Neuronal stem cell (in vitro differentiated cells): Measurements from ENCODE around the gene EHBP1L1.

Experiments used
- DNase-seq: peaks from one replicate; pipeline ENCODE4 v3.0.0-alpha.2; 2013; ENCODE audit warnings: low spot score
- H2AFZ ChIP-seq: one replicate; pipeline ENCODE4 v1.6.1; 2013; ENCODE audit warnings: mild to moderate bottlenecking, low read length, inconsistent platforms
- H2AK5ac ChIP-seq: 2 replicates; pipeline ENCODE4 v1.6.1; 2013; ENCODE audit warnings: low read depth, mild to moderate bottlenecking, inconsistent platforms, low read length, moderate library complexity, mixed read lengths
- H2BK120ac ChIP-seq: 2 replicates; pipeline ENCODE4 v1.6.1; 2013; ENCODE audit warnings: low read depth, mild to moderate bottlenecking, inconsistent platforms, low read length, moderate library complexity, mixed read lengths
- H2BK12ac ChIP-seq: one replicate; pipeline ENCODE4 v1.6.1; 2013; ENCODE audit warnings: low read length, inconsistent platforms
- H2BK15ac ChIP-seq: 2 replicates; pipeline ENCODE4 v1.6.1; 2013; ENCODE audit warnings: mild to moderate bottlenecking, low read length, inconsistent platforms, mixed read lengths
- H2BK5ac ChIP-seq: one replicate; pipeline ENCODE4 v1.6.1; 2013; ENCODE audit warnings: inconsistent platforms, mild to moderate bottlenecking, low read length, moderate library complexity
- H3K14ac ChIP-seq: one replicate; pipeline ENCODE4 v1.6.1; 2013; ENCODE audit warnings: low read length, inconsistent platforms
- H3K18ac ChIP-seq: 2 replicates; pipeline ENCODE4 v1.6.1; 2013; ENCODE audit warnings: low read length, inconsistent platforms
- H3K23ac ChIP-seq: 2 replicates; pipeline ENCODE4 v1.6.1; 2013; ENCODE audit warnings: low read depth, mild to moderate bottlenecking, mixed read lengths, low read length, inconsistent platforms; ENCODE audit not compliant: poor library complexity
- H3K27ac ChIP-seq: replicated peaks from 3 replicates; pipeline ENCODE4 v1.5.1; 2013; ENCODE audit warnings: low read length, inconsistent platforms
- H3K27me3 ChIP-seq, 3 experiments: 2 replicates each; pipeline ENCODE4 v1.6.1; 2013; ENCODE audit warnings: low read length in 3 of 3, mild to moderate bottlenecking in 2 of 3, inconsistent platforms in 1 of 3, low read depth in 1 of 3, mixed read lengths in 1 of 3, moderate library complexity in 1 of 3; ENCODE audit not compliant: control insufficient read depth in 3 of 3, insufficient read depth in 3 of 3
- H3K36me3 ChIP-seq, 2 donors: replicated peaks in 1 of 2; 2 replicates each; pipeline ENCODE4 v1.6.1; 2013; ENCODE audit warnings: low read length in 2 of 2; ENCODE audit not compliant: control insufficient read depth in 2 of 2, insufficient read depth in 2 of 2
- H3K4ac ChIP-seq: 2 replicates; pipeline ENCODE4 v1.6.1; 2013; ENCODE audit warnings: inconsistent platforms, mild to moderate bottlenecking, low read length, moderate library complexity
- H3K4me1 ChIP-seq, 2 donors: 1 replicate in 1 of 2; 2 replicates in 1 of 2; pipeline ENCODE4 v1.6.1; 2013; ENCODE audit warnings: low read length in 2 of 2, low read depth in 1 of 2; ENCODE audit not compliant: control insufficient read depth in 2 of 2, insufficient read depth in 1 of 2
- H3K4me2 ChIP-seq: one replicate; pipeline ENCODE4 v1.6.1; 2013; ENCODE audit warnings: mild to moderate bottlenecking, low read length, inconsistent platforms; ENCODE audit not compliant: insufficient read depth, poor library complexity, severe bottlenecking
- H3K4me3 ChIP-seq, 2 donors: 2 replicates each; pipeline ENCODE4 v1.5.1; 2013; ENCODE audit warnings: low read length in 2 of 2, mild to moderate bottlenecking in 2 of 2, inconsistent platforms in 1 of 2, moderate library complexity in 1 of 2
- H3K79me1 ChIP-seq: one replicate; pipeline ENCODE4 v1.6.1; 2013; ENCODE audit warnings: low read depth, mild to moderate bottlenecking, inconsistent platforms, low read length, moderate library complexity
- H3K9ac ChIP-seq: one replicate; pipeline ENCODE4 v1.6.1; 2013; ENCODE audit warnings: mild to moderate bottlenecking, low read depth, low read length, inconsistent platforms; ENCODE audit not compliant: poor library complexity
- H3K9me3 ChIP-seq, 2 donors: replicated peaks in 1 of 2; 2 replicates each; pipeline versions ENCODE3 to v1.6.1; 2013; ENCODE audit warnings: low read length in 2 of 2, mild to moderate bottlenecking in 2 of 2, inconsistent platforms in 1 of 2, low read depth in 1 of 2, mixed read lengths in 1 of 2, moderate library complexity in 1 of 2; ENCODE audit not compliant: control insufficient read depth in 2 of 2, insufficient read depth in 1 of 2
- H4K8ac ChIP-seq: one replicate; pipeline ENCODE4 v1.6.1; 2013; ENCODE audit warnings: low read depth, mild to moderate bottlenecking, inconsistent platforms, low read length, moderate library complexity
- H4K91ac ChIP-seq: one replicate; pipeline ENCODE4 v1.6.1; 2013; ENCODE audit warnings: low read length, low read depth, mild to moderate bottlenecking, inconsistent platforms; ENCODE audit not compliant: poor library complexity
- WGBS, 2 donors: extraction: QIAGEN DNeasy Blood & Tissue Kit; methylation state at CpG; one replicate each; pipeline ENCODE4 v1.1.7; 2013; ENCODE audit warnings: missing lambda C conversion rate in 2 of 2, mixed read lengths in 1 of 2; ENCODE audit not compliant: insufficient read length in 2 of 2, insufficient replicate concordance in 1 of 2; ENCODE audit errors: extremely low coverage in 2 of 2; 5-methylcytosine and 5-hydroxymethylcytosine counted together

EHBP1L1 gene

DNA sequence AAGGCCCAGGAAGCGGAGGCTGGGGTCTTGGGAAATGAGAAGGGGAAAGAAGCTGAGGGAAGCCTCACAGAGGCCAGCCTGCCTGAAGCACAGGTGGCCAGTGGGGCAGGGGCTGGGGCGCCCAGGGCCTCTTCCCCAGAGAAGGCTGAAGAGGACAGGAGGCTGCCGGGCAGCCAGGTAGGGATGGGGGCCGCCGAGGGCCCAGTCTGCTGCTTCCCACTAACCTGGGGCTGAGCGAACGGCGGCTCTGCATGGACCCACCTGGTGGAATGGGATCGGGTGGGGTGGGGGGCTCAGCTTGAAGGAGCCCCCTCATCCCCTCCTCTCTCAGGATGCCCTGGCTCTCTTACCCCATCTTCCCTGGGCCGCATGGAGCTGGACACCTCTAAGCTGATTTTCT is 7.7 kb downstream of the EHBP1L1 start:
- no peak overlapping the region for H4K8ac ChIP-seq
- H3K23ac ChIP-seq = no peak overlapping the region
- peak overlapping the region; percentile 2 for H2BK5ac ChIP-seq
- H3K79me1 ChIP-seq = no peaks in the 10 kb centered on the region
- H3K9me3 ChIP-seq = no peaks in the 10 kb centered on the region
- H3K18ac ChIP-seq = no peak overlapping the region
- no peak for DNase-seq
- H4K91ac ChIP-seq = no peak overlapping the region
- H3K27me3 ChIP-seq = peaks cover 0 to 27% (median 0%) of the 10 kb centered on the region in 3 experiments
- no peak overlapping the region for H3K27ac ChIP-seq
- H3K14ac ChIP-seq = no peak overlapping the region
- H2AK5ac ChIP-seq = peak overlapping the region; percentile 16
- no peak overlapping the region for H3K9ac ChIP-seq
- H3K4me1 ChIP-seq = peaks cover 21 to 38% of the 10 kb centered on the region in 2 donors
- H2BK12ac ChIP-seq = no peak overlapping the region
- H2BK120ac ChIP-seq = no peak overlapping the region
- H2BK15ac ChIP-seq = peak overlapping the region; percentile 64
- no peak overlapping the region for H3K4me2 ChIP-seq
- no peak overlapping the region for H3K4ac ChIP-seq
- WGBS, 2 donors = no CpG with 5 or more reads among the region's 10 CpGs
- H3K36me3 ChIP-seq = no peaks in the 10 kb centered on the region
- no peak overlapping the region for H2AFZ ChIP-seq
- H3K4me3 ChIP-seq = no peak overlapping the region

DNA sequence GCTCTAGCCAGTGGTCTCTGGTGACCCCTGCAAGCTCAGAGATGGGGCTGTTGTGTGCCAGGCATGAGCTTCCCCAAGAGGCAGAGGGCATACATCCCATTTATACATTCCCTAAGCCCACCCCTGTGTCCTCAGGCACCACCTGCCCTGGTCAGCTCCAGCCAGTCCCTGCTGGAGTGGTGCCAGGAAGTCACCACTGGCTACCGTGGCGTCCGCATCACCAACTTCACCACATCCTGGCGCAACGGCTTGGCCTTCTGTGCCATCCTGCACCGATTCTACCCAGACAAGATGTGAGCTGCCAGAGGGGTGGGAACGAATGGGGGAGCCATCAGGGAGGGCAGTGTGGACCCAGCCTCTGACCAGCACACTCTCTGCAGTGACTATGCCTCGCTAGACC is 8.3 kb downstream of the EHBP1L1 start:
- H2BK5ac ChIP-seq = peak overlapping the region; percentile 2
- DNase-seq = no peak
- H2BK120ac ChIP-seq = no peak overlapping the region
- no peak overlapping the region for H2AFZ ChIP-seq
- no peak overlapping the region for H3K4me2 ChIP-seq
- H3K4me3 ChIP-seq = peak overlapping the region in 1 of 2 donors; percentile 31
- no peak overlapping the region for H4K8ac ChIP-seq
- H3K9me3 ChIP-seq = no peaks in the 10 kb centered on the region
- peak overlapping the region; percentile 89 for H3K9ac ChIP-seq
- H3K36me3 ChIP-seq = no peaks in the 10 kb centered on the region
- H3K4me1 ChIP-seq = peaks cover 21 to 41% of the 10 kb centered on the region in 2 donors
- H3K23ac ChIP-seq = peak overlapping the region; percentile 12
- no CpG with 5 or more reads among the region's 8 CpGs for WGBS, 2 donors
- no peak overlapping the region for H3K27ac ChIP-seq
- H3K14ac ChIP-seq = no peak overlapping the region
- peak overlapping the region; percentile 60 for H2BK12ac ChIP-seq
- peak overlapping the region; percentile 16 for H2AK5ac ChIP-seq
- no peak overlapping the region for H4K91ac ChIP-seq
- H3K4ac ChIP-seq = no peak overlapping the region
- peak overlapping the region; percentile 81 for H3K18ac ChIP-seq
- peak overlapping the region; percentile 65 for H2BK15ac ChIP-seq
- no peaks in the 10 kb centered on the region for H3K79me1 ChIP-seq
- peaks cover 0 to 27% (median 0%) of the 10 kb centered on the region in 3 experiments for H3K27me3 ChIP-seq

DNA sequence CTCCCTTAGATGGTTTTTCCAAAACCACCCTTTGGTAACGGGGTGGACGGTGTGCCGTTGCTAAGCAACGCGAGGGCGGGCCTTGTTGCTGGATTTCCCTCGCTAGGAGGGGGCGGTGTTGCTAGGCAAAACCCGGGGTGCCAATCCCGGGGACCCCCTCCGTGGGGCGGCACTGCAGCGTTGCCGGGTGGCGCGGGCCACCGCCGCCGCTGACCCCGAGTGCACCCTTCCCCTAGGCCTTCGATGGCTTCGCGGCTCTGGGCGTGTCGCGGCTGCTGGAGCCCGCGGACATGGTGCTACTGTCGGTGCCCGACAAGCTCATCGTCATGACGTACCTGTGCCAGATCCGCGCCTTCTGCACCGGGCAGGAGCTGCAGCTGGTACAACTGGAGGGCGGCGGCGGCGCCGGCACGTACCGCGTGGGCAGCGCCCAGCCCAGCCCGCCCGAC is 8.9 kb downstream of the EHBP1L1 start:
- no CpG with 5 or more reads among the region's 46 CpGs for WGBS, 2 donors

DNA sequence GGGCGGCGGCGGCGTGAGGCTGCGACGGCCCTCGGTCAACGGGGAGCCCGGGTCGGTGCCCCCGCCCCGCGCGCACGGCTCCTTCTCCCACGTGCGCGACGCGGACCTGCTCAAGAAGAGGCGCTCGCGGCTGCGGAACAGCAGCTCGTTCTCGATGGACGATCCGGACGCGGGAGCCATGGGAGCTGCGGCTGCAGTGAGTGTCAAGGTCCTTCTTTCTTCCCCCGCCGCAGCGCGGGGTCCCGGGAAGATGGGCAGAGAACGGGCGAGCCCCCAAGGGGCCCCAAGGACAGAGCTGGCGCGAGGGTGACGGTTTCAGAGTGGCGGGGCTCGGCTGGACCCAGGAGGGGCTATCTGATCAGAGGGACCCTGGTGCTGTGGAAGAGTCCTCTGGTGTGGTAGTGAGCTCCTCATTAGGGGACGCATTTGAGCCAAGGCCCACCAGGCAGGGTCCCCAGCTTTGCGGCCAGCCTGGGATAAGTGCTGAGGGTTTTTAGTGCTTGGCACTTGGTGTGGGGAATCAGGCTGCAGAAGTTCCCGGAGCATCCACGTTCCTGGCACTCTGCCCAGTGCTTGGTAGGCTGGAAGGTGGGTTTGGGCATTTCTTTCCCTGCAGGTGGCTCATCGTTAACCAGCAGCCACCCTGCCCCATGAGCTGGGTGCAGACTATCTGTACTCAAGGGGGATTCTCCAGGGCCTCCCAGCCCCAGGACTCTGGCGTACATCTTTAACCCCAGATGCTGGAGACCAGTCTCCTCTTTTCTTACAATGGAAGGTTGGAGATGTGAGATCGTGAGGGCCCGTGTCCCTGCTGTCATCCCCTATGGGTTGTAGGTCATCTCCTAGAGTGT is 9.8 kb downstream of the EHBP1L1 start:
- H3K4me1 ChIP-seq = peaks cover 28 to 54% of the 10 kb centered on the region in 2 donors
- peak overlapping the region; percentile 89 for H2AK5ac ChIP-seq
- peak overlapping the region; percentile 7 for H2BK15ac ChIP-seq
- no peaks in the 10 kb centered on the region for H3K79me1 ChIP-seq
- no peak overlapping the region for H4K91ac ChIP-seq
- no CpG with 5 or more reads among the region's 51 CpGs for WGBS, 2 donors
- no peak overlapping the region for H3K4me2 ChIP-seq
- H3K9ac ChIP-seq = no peak overlapping the region
- H2BK5ac ChIP-seq = peak overlapping the region; percentile 31
- no peak overlapping the region for H3K14ac ChIP-seq
- no peaks in the 10 kb centered on the region for H3K9me3 ChIP-seq
- peak overlapping the region; percentile 48 for H2BK120ac ChIP-seq
- H2AFZ ChIP-seq = no peak overlapping the region
- no peaks in the 10 kb centered on the region for H3K36me3 ChIP-seq
- peak overlapping the region; percentile 1 for H4K8ac ChIP-seq
- no peak overlapping the region for H3K23ac ChIP-seq
- H3K4ac ChIP-seq = no peak overlapping the region
- H3K18ac ChIP-seq = peak overlapping the region; percentile 65
- H3K27me3 ChIP-seq = peaks cover 0 to 28% (median 0%) of the 10 kb centered on the region in 3 experiments
- H3K27ac ChIP-seq = peak overlapping the region; percentile 81
- peak overlapping the region; percentile 63 for H2BK12ac ChIP-seq
- H3K4me3 ChIP-seq = no peak overlapping the region
- no peak for DNase-seq

More for the DNA sequence above, 8.9 kb downstream of the EHBP1L1 start:
- no peak overlapping the region for H3K4ac ChIP-seq
- H3K18ac ChIP-seq = peak overlapping the region; percentile 91
- H4K8ac ChIP-seq = no peak overlapping the region
- no peaks in the 10 kb centered on the region for H3K79me1 ChIP-seq
- peak overlapping the region; percentile 28 for H3K23ac ChIP-seq
- H3K4me2 ChIP-seq = peak overlapping the region; percentile 38
- H2BK5ac ChIP-seq = peak overlapping the region; percentile 2
- peak overlapping the region; percentile 58 for H3K14ac ChIP-seq
- peaks cover 0 to 27% (median 0%) of the 10 kb centered on the region in 3 experiments for H3K27me3 ChIP-seq
- no peak overlapping the region for H2BK120ac ChIP-seq
- H2AFZ ChIP-seq = no peak overlapping the region
- no peak overlapping the region for H4K91ac ChIP-seq
- peak overlapping the region; percentile 78 for H2AK5ac ChIP-seq
- H3K27ac ChIP-seq = no peak overlapping the region
- no peak overlapping the region for H2BK12ac ChIP-seq
- H3K4me3 ChIP-seq = peak overlapping the region in 1 of 2 donors; percentile 60
- DNase-seq = no peak
- no peaks in the 10 kb centered on the region for H3K36me3 ChIP-seq
- H3K9me3 ChIP-seq = no peaks in the 10 kb centered on the region
- peak overlapping the region; percentile 50 for H2BK15ac ChIP-seq
- H3K4me1 ChIP-seq = peaks cover 24 to 48% of the 10 kb centered on the region in 2 donors
- H3K9ac ChIP-seq = peak overlapping the region; percentile 79
